Nephron (organoid): ENCODE data around the gene PGK2.

Experiments used
- H3K27ac Mint-ChIP-seq, 3 experiments: 2 replicates each; pipeline ENCODE4 v1.8.0; 2020; ENCODE audit warnings: mixed read lengths in 3 of 3, mild to moderate bottlenecking in 2 of 3, moderate library complexity in 1 of 3
- H3K27me3 Mint-ChIP-seq: 2 replicates; pipeline ENCODE4 v1.8.0; 2021; ENCODE audit warnings: low read depth, mild to moderate bottlenecking, moderate library complexity, mixed read lengths
- H3K36me3 Mint-ChIP-seq: 2 replicates; pipeline ENCODE4 v1.8.0; 2020; ENCODE audit warnings: low read depth, mixed read lengths
- H3K4me1 Mint-ChIP-seq: 2 replicates; pipeline ENCODE4 v1.8.0; 2020; ENCODE audit warnings: mixed read lengths
- H3K4me3 Mint-ChIP-seq, 3 experiments: 2 replicates each; pipeline ENCODE4 v1.8.0; 2020; ENCODE audit warnings: mild to moderate bottlenecking in 3 of 3, mixed read lengths in 3 of 3, moderate library complexity in 2 of 3
- H3K9me3 Mint-ChIP-seq: 2 replicates; pipeline ENCODE4 v1.8.0; 2020; ENCODE audit warnings: mixed read lengths
- CTCF ChIP-seq, 3 experiments: fragments of 200-600 bp; sonication (generic); IDR thresholded peaks; one replicate each; pipeline ENCODE4 v1.5.0; 2021; ENCODE audit warnings: antibody characterized with exemption in 3 of 3; ENCODE audit not compliant: unreplicated experiment in 3 of 3

PGK2 gene

GRCh38 chr6:49787176-49787575 is at the start of gene PGK2:
TSS of gene PGK2 (minus strand) at chr6:49787285. CDS start at chr6:49787187, 98 bp downstream.
- no peak for TF ChIP-seq CTCF (IDR thresholded peaks at IDR 0.05; ENCODE audit: unreplicated experiment in 3 of 3)
- Mint-ChIP-seq H3K9me3 (no peaks in the 10 kb centered on the region), H3K27ac (no peak within 1 kb of the TSS), H3K4me3 (no peak within 1 kb of the TSS), H3K27me3 (no peaks in the 10 kb centered on the region), H3K36me3 (no peaks in the 10 kb centered on the region), H3K4me1 (no peaks in the 10 kb centered on the region)

GRCh38 chr6:49835140-49835539 is 48.1 kb upstream of the PGK2 start:
- Mint-ChIP-seq H3K4me1 (no peaks in the 10 kb centered on the region), H3K36me3 (no peaks in the 10 kb centered on the region), H3K9me3 (no peaks in the 10 kb centered on the region), H3K4me3 (no peak overlapping the region), H3K27ac (no peak overlapping the region), H3K27me3 (no peaks in the 10 kb centered on the region)
- no peak for TF ChIP-seq CTCF (IDR thresholded peaks at IDR 0.05; ENCODE audit: unreplicated experiment in 3 of 3)

- no peaks in the 10 kb centered on the region for H3K36me3 Mint-ChIP-seq
These were observed 46.3 kb upstream of the PGK2 start for GRCh38 chr6:49833386-49833785.

GRCh38 chr6:49826743-49827406 is 39.8 kb upstream of the PGK2 start:
- H3K27me3 Mint-ChIP-seq: no peaks in the 10 kb centered on the region
- H3K9me3 Mint-ChIP-seq: no peaks in the 10 kb centered on the region
- H3K4me3 Mint-ChIP-seq: no peak overlapping the region
- no peaks in the 10 kb centered on the region for H3K36me3 Mint-ChIP-seq
- H3K27ac Mint-ChIP-seq: no peak overlapping the region
- H3K4me1 Mint-ChIP-seq: no peaks in the 10 kb centered on the region
- no peak for TF ChIP-seq CTCF (IDR thresholded peaks at IDR 0.05; ENCODE audit: unreplicated experiment in 3 of 3)

More at GRCh38 chr6:49833386-49833785, 46.3 kb upstream of the PGK2 start:
- no peaks in the 10 kb centered on the region for H3K9me3 Mint-ChIP-seq
- no peak for TF ChIP-seq CTCF (IDR thresholded peaks at IDR 0.05; ENCODE audit: unreplicated experiment in 3 of 3)
- H3K27me3 Mint-ChIP-seq: no peaks in the 10 kb centered on the region
- H3K4me3 Mint-ChIP-seq: no peak overlapping the region
- H3K4me1 Mint-ChIP-seq: no peaks in the 10 kb centered on the region
- H3K27ac Mint-ChIP-seq: no peak overlapping the region

- Mint-ChIP-seq H3K9me3 (no peaks in the 10 kb centered on the region), H3K36me3 (no peaks in the 10 kb centered on the region), H3K4me3 (no peak overlapping the region), H3K4me1 (no peaks in the 10 kb centered on the region), H3K27ac (no peak overlapping the region), H3K27me3 (peaks cover 8% of the 10 kb centered on the region)
- TF ChIP-seq CTCF (IDR thresholded peaks at IDR 0.05; ENCODE audit: unreplicated experiment in 3 of 3): no peak
These were observed 28.1 kb upstream of the PGK2 start for GRCh38 chr6:49815166-49815565.

- no peak overlapping the region for H3K4me3 Mint-ChIP-seq
- H3K27ac Mint-ChIP-seq: no peak overlapping the region
These were observed 26.2 kb upstream of the PGK2 start for GRCh38 chr6:49813248-49813647.

More at GRCh38 chr6:49813248-49813647, 26.2 kb upstream of the PGK2 start:
- no peaks in the 10 kb centered on the region for H3K36me3 Mint-ChIP-seq
- no peaks in the 10 kb centered on the region for H3K4me1 Mint-ChIP-seq
- no peak for TF ChIP-seq CTCF (IDR thresholded peaks at IDR 0.05; ENCODE audit: unreplicated experiment in 3 of 3)
- H3K9me3 Mint-ChIP-seq: no peaks in the 10 kb centered on the region
- peaks cover 8% of the 10 kb centered on the region for H3K27me3 Mint-ChIP-seq
